GM12878 (cell line): ENCODE results near the gene PCDH15. TPM values are rescaled to one million over a fixed set of nuclear protein-coding genes. Genes with fewer than 3 reads are reported as not detected.

Experiments
- CBX5 ChIP-seq: sonication (generic); IDR thresholded peaks from 2 replicates; pipeline ENCODE4 v1.6.1; 2016; ENCODE audit warnings: low read depth, moderate library complexity, mild to moderate bottlenecking, inconsistent platforms
- IKZF1 ChIP-seq: fragments of 450-650 bp; conservative IDR thresholded peaks from 2 replicates; pipeline ENCODE4 v1.6.1; 2017; ENCODE audit warnings: antibody characterized with exemption, mild to moderate bottlenecking
- IRF4 ChIP-seq: IDR thresholded peaks from 2 replicates; pipeline ENCODE4 v1.6.1; 2011; ENCODE audit warnings: low read depth, low read length
- MEF2A ChIP-seq: IDR thresholded peaks from 2 replicates; pipeline ENCODE4 v1.6.1; 2011; ENCODE audit warnings: low read depth, mild to moderate bottlenecking, low read length, moderate library complexity; ENCODE audit not compliant: insufficient read depth
- NR2F1 ChIP-seq: fragments of 450-650 bp; conservative IDR thresholded peaks from 2 replicates; pipeline ENCODE4 v1.6.1; 2017; ENCODE audit warnings: mild to moderate bottlenecking
- PAX8 ChIP-seq: fragments of 450-650 bp; IDR thresholded peaks from 2 replicates; pipeline ENCODE4 v1.6.1; 2017; ENCODE audit warnings: mild to moderate bottlenecking, moderate library complexity
- POLR2AphosphoS2 ChIP-seq: IDR thresholded peaks from 2 replicates; pipeline ENCODE4 v1.6.1; 2011; ENCODE audit warnings: low read depth, mild to moderate bottlenecking, low read length, improper control_type of control experiment, moderate library complexity
- RB1 ChIP-seq: fragments of 450-650 bp; formaldehyde crosslinking; IDR thresholded peaks from 2 replicates; pipeline ENCODE4 v1.6.1; 2017; ENCODE audit warnings: mild to moderate bottlenecking, borderline replicate concordance
- SPI1 ChIP-seq: IDR thresholded peaks from 2 replicates; pipeline ENCODE4 v1.6.1; 2011; ENCODE audit warnings: low read depth, mild to moderate bottlenecking, low read length, moderate library complexity, borderline replicate concordance; ENCODE audit not compliant: insufficient read depth
- TCF12 ChIP-seq: IDR thresholded peaks from 2 replicates; pipeline ENCODE4 v1.6.1; 2011; ENCODE audit warnings: low read depth, mild to moderate bottlenecking, low read length
- TCF7 ChIP-seq: IDR thresholded peaks from 2 replicates; pipeline ENCODE4 v1.6.1; 2014; ENCODE audit warnings: antibody characterized with exemption, borderline replicate concordance
- ZNF24 ChIP-seq: fragments of 450-650 bp; IDR thresholded peaks from 2 replicates; pipeline ENCODE4 v1.6.1; 2017; ENCODE audit warnings: antibody characterized with exemption, mild to moderate bottlenecking
- ZNF622 ChIP-seq: fragments of 450-650 bp; IDR thresholded peaks from 2 replicates; pipeline ENCODE4 v1.6.1; 2017; ENCODE audit warnings: mild to moderate bottlenecking, inconsistent platforms
- ZSCAN29 ChIP-seq: fragments of 450-650 bp; IDR thresholded peaks from 2 replicates; pipeline ENCODE4 v1.6.1; 2017; ENCODE audit warnings: mild to moderate bottlenecking, moderate library complexity
- polyA plus RNA-seq, 11 experiments: library from polyadenylated mRNA; depleted of rRNA in 4 of 11; unstranded in 6 of 11; stranded (reverse) in 5 of 11; fragments of >200 nt; fragmentation: Nextera tagmentation in 4 of 11; fragmentation: Illumina TruSeq in 1 of 11; extraction: Ambion mirVana in 4 of 11; extraction: Trizol in 1 of 11; gene quantifications; 1 replicate in 1 of 11; 2 replicates in 10 of 11; pipeline versions ENCODE4 v1.2.1 to v1.2.3, GENCODE V29; 2011 to 2016; ENCODE audit warnings: inconsistent platforms in 2 of 11, missing spikeins in 2 of 11, low read depth in 1 of 11
- total RNA-seq, 4 experiments: library from RNA; depleted of rRNA in 3 of 4; stranded (reverse); fragments of >200 nt in 3 of 4; fragmentation: Illumina TruSeq in 1 of 4; extraction: Trizol in 1 of 4; gene quantifications; 2 replicates each; pipeline versions ENCODE4 v1.2.1 to v1.2.3, GENCODE V29; 2013 to 2021
- TF ChIP-seq, protein P1 (sequence below): fragments of 450-650 bp; IDR thresholded peaks from 2 replicates; pipeline ENCODE4 v1.6.1; 2018; ENCODE audit warnings: mild to moderate bottlenecking, low read depth, moderate library complexity; ENCODE audit not compliant: partially characterized antibody
- TF ChIP-seq, protein P2 (sequence below): fragments of 450-650 bp; IDR thresholded peaks from 2 replicates; pipeline ENCODE4 v1.6.1; 2017; ENCODE audit warnings: mild to moderate bottlenecking, moderate library complexity
- TF ChIP-seq, protein P3 (sequence below): fragments of 450-650 bp; formaldehyde crosslinking; IDR thresholded peaks from 2 replicates; pipeline ENCODE4 v1.4.0; 2022; ENCODE audit warnings: mild to moderate bottlenecking, moderate library complexity
- TF ChIP-seq, protein P4 (sequence below): IDR thresholded peaks from 2 replicates; pipeline ENCODE4 v1.6.1; 2012; ENCODE audit warnings: low read depth, low read length, improper control_type of control experiment
- TF ChIP-seq, protein P5 (sequence below): IDR thresholded peaks from 2 replicates; pipeline ENCODE4 v1.6.1; 2011; ENCODE audit warnings: mild to moderate bottlenecking, low read depth, low read length, moderate library complexity; ENCODE audit not compliant: insufficient replicate concordance

PCDH15 gene
- total and polyA plus RNA-seq, 10 of the 15 experiments (the other 5 are each of a cell fraction or from before 2014, with no cell fraction given), result 0.03 to 0.52 (median 0.07) TPM; not detected in 6

DNA sequence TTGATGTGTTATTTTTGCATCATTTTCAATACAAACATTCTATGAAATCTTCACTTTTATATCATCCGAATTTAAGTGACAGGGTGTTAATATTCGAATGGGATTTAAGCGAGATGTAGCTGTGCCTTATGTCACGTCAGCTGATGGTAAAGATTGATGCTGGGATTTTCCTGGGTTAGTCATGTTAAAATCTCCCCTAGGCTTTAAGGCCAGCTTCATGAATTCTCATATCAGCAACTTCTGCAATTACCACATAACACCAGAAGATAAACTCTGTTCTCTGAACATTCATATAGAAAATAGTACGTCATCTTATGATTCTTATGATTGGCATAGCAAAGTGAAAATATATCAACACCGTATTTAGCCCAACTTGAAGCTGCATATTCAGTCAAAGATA, 669.2 kb downstream of the PCDH15 start (continued):
- TF ChIP-seq ZSCAN29 (peak; percentile 93), RB1 (no peak), IRF4 (peak; percentile 62; the same call in 1 of the 2 replicates), CBX5 (no peak), SPI1 (no peak), NR2F1 (0 out of 2 replicates have a peak, but pooled peaks have one; percentile 19), IKZF1 (peak; percentile 63), TCF12 (no peak), POLR2AphosphoS2 (no peak), ZNF24 (0 out of 2 replicates have a peak, but pooled peaks have one; percentile 19), MEF2A (no peak), ZNF622 (no peak), PAX8 (no peak), TCF7 (peak; percentile 45; the same call in 1 of the 2 replicates)
- TF ChIP-seq, protein P1, sequence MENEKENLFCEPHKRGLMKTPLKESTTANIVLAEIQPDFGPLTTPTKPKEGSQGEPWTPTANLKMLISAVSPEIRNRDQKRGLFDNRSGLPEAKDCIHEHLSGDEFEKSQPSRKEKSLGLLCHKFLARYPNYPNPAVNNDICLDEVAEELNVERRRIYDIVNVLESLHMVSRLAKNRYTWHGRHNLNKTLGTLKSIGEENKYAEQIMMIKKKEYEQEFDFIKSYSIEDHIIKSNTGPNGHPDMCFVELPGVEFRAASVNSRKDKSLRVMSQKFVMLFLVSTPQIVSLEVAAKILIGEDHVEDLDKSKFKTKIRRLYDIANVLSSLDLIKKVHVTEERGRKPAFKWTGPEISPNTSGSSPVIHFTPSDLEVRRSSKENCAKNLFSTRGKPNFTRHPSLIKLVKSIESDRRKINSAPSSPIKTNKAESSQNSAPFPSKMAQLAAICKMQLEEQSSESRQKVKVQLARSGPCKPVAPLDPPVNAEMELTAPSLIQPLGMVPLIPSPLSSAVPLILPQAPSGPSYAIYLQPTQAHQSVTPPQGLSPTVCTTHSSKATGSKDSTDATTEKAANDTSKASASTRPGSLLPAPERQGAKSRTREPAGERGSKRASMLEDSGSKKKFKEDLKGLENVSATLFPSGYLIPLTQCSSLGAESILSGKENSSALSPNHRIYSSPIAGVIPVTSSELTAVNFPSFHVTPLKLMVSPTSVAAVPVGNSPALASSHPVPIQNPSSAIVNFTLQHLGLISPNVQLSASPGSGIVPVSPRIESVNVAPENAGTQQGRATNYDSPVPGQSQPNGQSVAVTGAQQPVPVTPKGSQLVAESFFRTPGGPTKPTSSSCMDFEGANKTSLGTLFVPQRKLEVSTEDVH, result no peak
- TF ChIP-seq, protein P2, sequence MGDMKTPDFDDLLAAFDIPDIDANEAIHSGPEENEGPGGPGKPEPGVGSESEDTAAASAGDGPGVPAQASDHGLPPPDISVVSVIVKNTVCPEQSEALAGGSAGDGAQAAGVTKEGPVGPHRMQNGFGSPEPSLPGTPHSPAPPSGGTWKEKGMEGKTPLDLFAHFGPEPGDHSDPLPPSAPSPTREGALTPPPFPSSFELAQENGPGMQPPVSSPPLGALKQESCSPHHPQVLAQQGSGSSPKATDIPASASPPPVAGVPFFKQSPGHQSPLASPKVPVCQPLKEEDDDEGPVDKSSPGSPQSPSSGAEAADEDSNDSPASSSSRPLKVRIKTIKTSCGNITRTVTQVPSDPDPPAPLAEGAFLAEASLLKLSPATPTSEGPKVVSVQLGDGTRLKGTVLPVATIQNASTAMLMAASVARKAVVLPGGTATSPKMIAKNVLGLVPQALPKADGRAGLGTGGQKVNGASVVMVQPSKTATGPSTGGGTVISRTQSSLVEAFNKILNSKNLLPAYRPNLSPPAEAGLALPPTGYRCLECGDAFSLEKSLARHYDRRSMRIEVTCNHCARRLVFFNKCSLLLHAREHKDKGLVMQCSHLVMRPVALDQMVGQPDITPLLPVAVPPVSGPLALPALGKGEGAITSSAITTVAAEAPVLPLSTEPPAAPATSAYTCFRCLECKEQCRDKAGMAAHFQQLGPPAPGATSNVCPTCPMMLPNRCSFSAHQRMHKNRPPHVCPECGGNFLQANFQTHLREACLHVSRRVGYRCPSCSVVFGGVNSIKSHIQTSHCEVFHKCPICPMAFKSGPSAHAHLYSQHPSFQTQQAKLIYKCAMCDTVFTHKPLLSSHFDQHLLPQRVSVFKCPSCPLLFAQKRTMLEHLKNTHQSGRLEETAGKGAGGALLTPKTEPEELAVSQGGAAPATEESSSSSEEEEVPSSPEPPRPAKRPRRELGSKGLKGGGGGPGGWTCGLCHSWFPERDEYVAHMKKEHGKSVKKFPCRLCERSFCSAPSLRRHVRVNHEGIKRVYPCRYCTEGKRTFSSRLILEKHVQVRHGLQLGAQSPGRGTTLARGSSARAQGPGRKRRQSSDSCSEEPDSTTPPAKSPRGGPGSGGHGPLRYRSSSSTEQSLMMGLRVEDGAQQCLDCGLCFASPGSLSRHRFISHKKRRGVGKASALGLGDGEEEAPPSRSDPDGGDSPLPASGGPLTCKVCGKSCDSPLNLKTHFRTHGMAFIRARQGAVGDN, result 0 out of 2 replicates have a peak, but pooled peaks have one; percentile 33
- TF ChIP-seq, protein P3, sequence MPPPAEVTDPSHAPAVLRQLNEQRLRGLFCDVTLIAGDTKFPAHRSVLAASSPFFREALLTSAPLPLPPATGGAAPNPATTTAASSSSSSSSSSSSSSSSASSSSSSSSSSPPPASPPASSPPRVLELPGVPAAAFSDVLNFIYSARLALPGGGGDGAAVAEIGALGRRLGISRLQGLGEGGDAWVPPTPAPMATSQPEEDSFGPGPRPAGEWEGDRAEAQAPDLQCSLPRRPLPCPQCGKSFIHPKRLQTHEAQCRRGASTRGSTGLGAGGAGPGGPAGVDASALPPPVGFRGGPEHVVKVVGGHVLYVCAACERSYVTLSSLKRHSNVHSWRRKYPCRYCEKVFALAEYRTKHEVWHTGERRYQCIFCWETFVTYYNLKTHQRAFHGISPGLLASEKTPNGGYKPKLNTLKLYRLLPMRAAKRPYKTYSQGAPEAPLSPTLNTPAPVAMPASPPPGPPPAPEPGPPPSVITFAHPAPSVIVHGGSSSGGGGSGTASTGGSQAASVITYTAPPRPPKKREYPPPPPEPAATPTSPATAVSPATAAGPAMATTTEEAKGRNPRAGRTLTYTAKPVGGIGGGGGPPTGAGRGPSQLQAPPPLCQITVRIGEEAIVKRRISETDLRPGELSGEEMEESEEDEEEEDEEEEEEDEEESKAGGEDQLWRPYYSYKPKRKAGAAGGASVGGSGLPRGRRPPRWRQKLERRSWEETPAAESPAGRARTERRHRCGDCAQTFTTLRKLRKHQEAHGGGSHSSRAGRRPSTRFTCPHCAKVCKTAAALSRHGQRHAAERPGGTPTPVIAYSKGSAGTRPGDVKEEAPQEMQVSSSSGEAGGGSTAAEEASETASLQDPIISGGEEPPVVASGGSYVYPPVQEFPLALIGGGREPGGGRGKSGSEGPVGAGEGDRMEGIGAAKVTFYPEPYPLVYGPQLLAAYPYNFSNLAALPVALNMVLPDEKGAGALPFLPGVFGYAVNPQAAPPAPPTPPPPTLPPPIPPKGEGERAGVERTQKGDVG (CRISPR knock-in tag), result no peak
- TF ChIP-seq, protein P4, sequence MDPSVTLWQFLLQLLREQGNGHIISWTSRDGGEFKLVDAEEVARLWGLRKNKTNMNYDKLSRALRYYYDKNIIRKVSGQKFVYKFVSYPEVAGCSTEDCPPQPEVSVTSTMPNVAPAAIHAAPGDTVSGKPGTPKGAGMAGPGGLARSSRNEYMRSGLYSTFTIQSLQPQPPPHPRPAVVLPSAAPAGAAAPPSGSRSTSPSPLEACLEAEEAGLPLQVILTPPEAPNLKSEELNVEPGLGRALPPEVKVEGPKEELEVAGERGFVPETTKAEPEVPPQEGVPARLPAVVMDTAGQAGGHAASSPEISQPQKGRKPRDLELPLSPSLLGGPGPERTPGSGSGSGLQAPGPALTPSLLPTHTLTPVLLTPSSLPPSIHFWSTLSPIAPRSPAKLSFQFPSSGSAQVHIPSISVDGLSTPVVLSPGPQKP, result no peak
- TF ChIP-seq, protein P5, sequence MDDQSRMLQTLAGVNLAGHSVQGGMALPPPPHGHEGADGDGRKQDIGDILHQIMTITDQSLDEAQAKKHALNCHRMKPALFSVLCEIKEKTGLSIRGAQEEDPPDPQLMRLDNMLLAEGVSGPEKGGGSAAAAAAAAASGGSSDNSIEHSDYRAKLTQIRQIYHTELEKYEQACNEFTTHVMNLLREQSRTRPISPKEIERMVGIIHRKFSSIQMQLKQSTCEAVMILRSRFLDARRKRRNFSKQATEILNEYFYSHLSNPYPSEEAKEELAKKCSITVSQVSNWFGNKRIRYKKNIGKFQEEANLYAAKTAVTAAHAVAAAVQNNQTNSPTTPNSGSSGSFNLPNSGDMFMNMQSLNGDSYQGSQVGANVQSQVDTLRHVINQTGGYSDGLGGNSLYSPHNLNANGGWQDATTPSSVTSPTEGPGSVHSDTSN, result peak; percentile 81
